Measurements from ENCODE around the gene ERVH48-1.
"Not testable (repeated sequence)": the region's sequence is repeated elsewhere in the genome, so short reads cannot be mapped to it uniquely, and the experiment has no call there.

ERVH48-1 gene

DNA sequence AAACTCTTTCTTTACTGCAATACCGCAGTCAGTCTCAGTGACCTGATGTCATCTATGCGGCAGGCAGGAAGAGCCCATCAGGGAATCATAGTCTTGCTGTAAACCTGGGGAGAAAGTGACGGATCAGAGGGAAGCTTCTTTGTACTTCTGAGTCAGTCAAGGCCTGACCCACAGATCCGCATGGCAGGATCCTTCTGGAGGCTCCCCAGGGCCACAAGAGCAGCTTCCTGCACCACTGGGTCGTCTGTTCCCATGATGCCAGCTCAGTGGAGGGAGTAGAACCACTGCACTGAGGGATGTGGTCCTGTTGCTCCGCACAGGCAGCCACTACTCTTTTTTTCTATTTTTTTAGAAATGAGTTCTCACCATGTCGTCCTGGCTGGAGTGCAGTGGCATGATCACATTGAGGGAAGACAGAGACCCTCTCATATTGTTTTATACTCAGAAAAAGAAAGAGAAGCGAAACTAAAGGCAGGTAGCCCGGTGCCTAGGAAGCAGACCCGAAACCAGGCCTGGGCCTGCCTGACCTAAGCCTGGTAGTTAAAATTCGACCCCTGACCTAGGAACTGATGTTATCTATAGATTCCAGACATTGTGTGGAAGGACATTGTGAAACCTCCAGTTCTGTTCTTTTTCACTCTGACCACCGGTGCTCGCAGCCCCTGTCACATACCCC lies 6.3 kb upstream of the ERVH48-1 start:
- H3K9ac ChIP-seq = peak overlapping the region; percentile 35; the same call in 1 of the 2 replicates
- no peaks in the 10 kb centered on the region for H3K9me3 ChIP-seq
- 0 out of 2 replicates have a peak overlapping the region, but pooled peaks have one; percentile 13 for H3K27ac ChIP-seq
- H3K4me3 ChIP-seq = no peak overlapping the region
- peaks cover 20% of the 10 kb centered on the region for H3K4me1 ChIP-seq
- no peaks in the 10 kb centered on the region for H4K20me1 ChIP-seq
- TF ChIP-seq Cebpa-rat (IDR thresholded peaks at IDR 0.05) = no peak
- peak overlapping the region; percentile 50 for H3K4me2 ChIP-seq
- H3K36me3 ChIP-seq = no peaks in the 10 kb centered on the region
- no peaks in the 10 kb centered on the region for H3K27me3 ChIP-seq

DNA sequence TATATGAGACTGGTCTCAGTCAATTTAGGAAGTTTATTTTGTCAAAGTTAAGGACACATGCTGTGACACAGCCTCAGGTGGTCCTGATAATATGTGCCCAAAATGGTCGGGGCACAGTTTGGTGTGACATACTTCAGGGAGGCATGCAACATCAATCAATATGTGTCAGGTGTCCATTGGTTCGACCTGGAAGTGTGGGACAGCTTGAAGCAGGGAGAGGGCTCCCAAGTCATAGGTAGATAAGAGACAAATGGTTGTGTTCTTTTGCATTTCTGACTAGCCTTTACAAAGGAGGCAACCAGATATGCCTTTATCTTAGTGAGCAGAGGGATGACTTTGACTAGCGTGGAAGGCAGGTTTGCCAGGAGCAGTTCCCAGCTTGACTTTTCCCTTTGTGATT lies 4.5 kb upstream of the ERVH48-1 start:
- H3K4me2 ChIP-seq = no peak overlapping the region
- H3K4me1 ChIP-seq = peaks cover 38% of the 10 kb centered on the region
- H3K9me3 ChIP-seq = no peaks in the 10 kb centered on the region
- H3K27me3 ChIP-seq = no peaks in the 10 kb centered on the region
- H3K36me3 ChIP-seq = no peaks in the 10 kb centered on the region
- no peak for TF ChIP-seq Cebpa-rat (IDR thresholded peaks at IDR 0.05)
- no peaks in the 10 kb centered on the region for H4K20me1 ChIP-seq
- H3K9ac ChIP-seq = no peak overlapping the region
- H3K27ac ChIP-seq = no peak overlapping the region
- no peak overlapping the region for H3K4me3 ChIP-seq

DNA sequence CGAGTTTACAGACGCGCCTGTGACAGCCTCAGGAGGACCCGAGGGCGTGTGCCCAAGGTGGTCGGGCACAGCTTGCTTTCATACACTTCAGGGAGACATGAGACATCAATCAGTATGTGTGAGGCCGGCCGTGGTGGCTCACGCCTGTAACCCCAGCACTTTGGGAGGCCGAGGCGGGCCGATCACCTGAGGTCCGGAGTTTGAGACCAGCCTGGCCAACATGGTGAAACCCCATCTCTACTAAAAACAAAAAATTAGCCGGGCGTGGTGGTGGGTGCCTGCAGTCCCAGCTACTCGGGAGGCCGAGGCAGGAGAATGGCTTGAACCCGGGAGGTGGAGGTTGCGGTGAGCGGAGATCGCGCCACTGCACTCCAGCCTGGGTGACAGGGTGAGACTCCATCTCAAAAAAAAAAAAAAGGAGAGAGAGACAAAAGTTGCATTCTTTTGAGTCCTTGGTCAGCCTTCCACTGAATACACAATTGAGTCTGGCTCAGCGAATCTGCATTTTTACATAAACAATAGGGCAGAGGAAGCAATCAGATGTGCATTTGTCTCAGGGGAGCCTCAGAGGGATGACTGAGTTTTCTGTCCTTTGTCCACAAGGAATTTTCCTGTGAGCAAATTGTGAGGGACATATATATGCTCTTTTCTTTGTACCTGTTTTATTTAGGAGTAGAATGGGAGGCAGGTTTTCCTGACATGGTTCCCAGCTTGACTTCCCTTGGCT lies 2.2 kb upstream of the ERVH48-1 start:
- H3K4me2 ChIP-seq, H4K20me1 ChIP-seq, H3K27me3 ChIP-seq, H3K9ac ChIP-seq, H3K27ac ChIP-seq, H3K36me3 ChIP-seq, H3K4me3 ChIP-seq, H3K9me3 ChIP-seq: not testable (repeated sequence)
- H3K4me1 ChIP-seq = peaks cover 58% of the 10 kb centered on the region

DNA sequence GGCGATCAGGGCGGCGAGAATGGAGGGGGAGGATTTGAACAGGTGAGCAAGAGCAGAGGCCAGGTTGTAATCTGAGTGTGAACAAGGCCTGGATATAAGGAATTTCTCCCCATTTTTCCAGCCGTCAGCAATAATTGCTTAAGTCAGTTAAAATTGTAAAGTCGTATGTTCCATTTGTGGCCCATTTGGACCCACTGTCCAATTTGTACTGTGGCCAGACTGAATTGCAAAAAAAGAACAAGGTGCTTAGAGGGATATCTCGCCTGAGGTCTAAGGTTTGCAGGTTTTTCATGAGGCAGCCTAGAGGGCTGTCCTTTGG lies 1.0 kb downstream of the ERVH48-1 start:
- Histone ChIP-seq H4K20me1 (no peaks in the 10 kb centered on the region), H3K27me3 (no peaks in the 10 kb centered on the region), H3K4me2 (peak overlapping the region; percentile 74), H3K4me1 (peaks cover 51% of the 10 kb centered on the region), H3K27ac (peak overlapping the region; percentile 87), H3K9me3 (no peaks in the 10 kb centered on the region), H3K4me3 (peak overlapping the region; percentile 53), H3K36me3 (peaks cover 29% of the 10 kb centered on the region), H3K9ac (peak overlapping the region; percentile 57)
- no peak for TF ChIP-seq Cebpa-rat (IDR thresholded peaks at IDR 0.05)

DNA sequence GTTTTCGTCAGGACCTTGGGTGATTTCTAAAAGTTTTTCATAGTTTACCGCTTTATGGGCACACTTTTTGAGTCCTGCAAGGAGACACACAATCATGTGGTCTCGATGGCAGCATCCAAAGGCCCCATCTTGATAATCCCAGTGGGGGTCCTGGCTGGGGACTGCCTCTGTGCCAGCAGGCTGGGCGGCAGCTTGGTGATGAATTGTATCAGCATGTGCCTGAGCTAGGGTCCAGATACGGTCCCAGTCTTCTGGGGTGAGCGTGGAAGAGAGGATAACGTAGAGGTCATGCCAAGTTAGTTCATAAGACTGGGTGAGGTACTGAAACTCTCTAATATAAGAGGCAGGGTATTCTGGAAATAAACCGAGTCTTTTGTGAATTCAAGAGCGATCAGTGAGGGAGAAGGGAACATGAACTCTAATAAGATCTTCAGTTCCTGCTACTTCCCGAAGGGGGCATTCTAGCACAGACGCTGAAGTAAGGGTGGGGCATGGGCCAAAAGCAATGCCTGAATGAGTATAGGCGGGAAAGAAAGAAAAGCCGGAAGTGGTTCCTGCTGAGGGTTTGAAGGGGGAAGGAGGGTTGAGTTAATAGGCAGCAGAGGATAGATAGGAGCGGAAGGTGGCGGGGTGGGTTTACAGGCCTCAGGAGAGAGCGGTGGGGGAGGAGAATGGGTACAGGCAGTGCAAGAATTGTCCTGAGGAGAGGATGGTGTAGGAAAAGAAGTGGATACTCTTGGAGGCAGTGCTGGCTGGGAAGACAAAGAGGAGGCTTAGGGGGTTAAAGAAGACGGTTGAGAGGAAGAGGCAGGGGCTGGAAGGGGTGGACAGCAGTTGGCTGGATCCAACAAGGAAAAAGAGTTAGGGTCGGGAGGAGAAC lies 1.6 kb downstream of the ERVH48-1 start:
- no peaks in the 10 kb centered on the region for H3K9me3 ChIP-seq
- H3K27me3 ChIP-seq = no peaks in the 10 kb centered on the region
- no peak for TF ChIP-seq Cebpa-rat (IDR thresholded peaks at IDR 0.05)
- no peaks in the 10 kb centered on the region for H4K20me1 ChIP-seq
- peaks cover 35% of the 10 kb centered on the region for H3K36me3 ChIP-seq
- peak overlapping the region; percentile 53 for H3K4me3 ChIP-seq
- peaks cover 51% of the 10 kb centered on the region for H3K4me1 ChIP-seq
- H3K9ac ChIP-seq = peak overlapping the region; percentile 74
- H3K27ac ChIP-seq = peak overlapping the region; percentile 87
- peak overlapping the region; percentile 74 for H3K4me2 ChIP-seq

DNA sequence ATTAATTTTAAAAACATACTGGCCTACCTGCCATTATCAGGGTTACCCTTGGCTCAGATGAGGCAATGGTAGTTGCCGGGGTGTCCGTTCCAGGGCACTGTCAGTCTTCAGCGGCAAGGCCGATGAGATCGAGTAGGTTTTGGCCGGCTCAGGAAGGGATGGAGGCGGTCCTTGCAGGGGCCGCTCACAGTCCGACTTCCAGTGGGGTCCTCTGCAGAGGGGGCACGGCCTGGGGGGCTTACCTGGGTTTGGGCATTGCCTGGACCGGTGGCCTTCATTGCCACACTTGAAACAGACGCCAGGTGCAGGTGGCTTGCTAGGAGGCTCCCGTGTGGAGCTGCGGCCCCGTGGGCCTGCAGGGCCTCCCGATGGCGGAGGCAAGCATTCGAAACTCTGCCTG lies 2.5 kb downstream of the ERVH48-1 start:
- H3K9ac ChIP-seq = peak overlapping the region; percentile 74
- peak overlapping the region; percentile 74 for H3K4me2 ChIP-seq

DNA sequence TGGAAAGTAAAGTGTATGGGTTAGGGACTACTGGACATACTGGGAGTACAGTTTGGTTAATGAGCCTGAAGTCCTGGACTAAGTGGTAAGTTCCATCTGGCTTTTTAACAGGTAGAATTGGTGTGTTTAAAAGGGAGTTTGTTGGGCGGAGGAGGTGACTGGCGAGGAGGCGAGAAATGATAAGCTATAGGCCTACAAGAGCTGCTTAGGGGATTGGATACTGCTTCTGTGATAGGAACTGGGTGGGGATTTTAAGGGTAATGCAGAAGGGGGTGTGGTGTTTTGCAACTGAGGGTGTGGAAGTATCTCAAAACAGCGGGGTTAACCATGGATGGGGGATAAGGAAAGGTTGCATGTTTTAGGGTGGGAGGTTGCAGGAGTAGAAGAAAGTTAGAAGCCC lies 3.5 kb downstream of the ERVH48-1 start:
- Histone ChIP-seq H3K27ac (no peak overlapping the region), H3K9me3 (no peaks in the 10 kb centered on the region), H3K4me1 (peaks cover 39% of the 10 kb centered on the region), H3K4me2 (no peak overlapping the region), H3K4me3 (no peak overlapping the region), H4K20me1 (no peaks in the 10 kb centered on the region), H3K9ac (peak overlapping the region; percentile 32; the same call in 1 of the 2 replicates), H3K36me3 (peaks cover 54% of the 10 kb centered on the region), H3K27me3 (no peaks in the 10 kb centered on the region)
- TF ChIP-seq Cebpa-rat (IDR thresholded peaks at IDR 0.05) = no peak

More for the DNA sequence above, 2.5 kb downstream of the ERVH48-1 start:
- Histone ChIP-seq H3K27me3 (no peaks in the 10 kb centered on the region), H3K36me3 (peaks cover 44% of the 10 kb centered on the region), H3K4me3 (peak overlapping the region; percentile 44; the same call in 1 of the 2 replicates), H3K4me1 (peaks cover 49% of the 10 kb centered on the region), H3K9me3 (no peaks in the 10 kb centered on the region), H3K27ac (peak overlapping the region; percentile 62), H4K20me1 (no peaks in the 10 kb centered on the region)
- no peak for TF ChIP-seq Cebpa-rat (IDR thresholded peaks at IDR 0.05)

DNA sequence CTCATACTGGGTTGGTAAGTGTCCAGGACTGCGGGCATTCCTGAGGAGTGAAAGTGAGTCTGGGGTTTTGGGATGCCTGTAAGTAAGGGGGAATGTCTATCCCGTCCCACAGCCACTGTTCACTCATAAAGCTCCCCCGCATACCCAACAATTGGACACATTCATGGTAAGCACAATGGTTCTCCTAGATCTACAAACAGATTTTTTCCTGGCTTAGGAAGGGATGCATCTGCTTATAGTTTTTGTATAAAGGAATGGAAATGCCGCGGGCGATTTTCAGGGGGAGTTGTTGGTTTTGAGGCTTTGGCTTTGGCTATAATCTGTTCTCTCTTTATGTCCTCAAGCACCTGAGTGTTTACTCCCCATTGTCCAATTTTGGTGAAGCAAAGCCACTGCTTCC lies 7.1 kb downstream of the ERVH48-1 start:
- no peak overlapping the region for H3K4me2 ChIP-seq

DNA sequence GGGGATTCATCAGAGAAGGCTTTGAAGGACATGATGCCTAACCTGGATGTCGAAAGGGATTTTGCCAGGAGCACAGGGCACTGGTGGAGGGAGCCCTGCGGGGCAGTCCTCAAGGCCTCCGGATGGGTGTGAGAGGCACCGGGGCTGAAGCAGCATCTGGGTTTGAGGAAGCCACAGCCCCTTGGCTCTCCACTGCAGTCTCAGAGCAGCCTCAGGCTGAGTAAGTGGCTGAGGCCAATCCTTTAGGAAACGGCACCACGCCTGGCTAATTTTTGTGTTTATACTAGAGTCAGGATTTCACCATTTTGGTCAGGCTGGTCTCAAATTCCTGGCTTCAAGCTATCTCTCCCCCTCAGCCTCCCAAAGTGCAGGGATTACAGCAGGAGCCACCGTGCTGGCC lies 12.0 kb downstream of the ERVH48-1 start:
- no peaks in the 10 kb centered on the region for H3K9me3 ChIP-seq
- no peak for TF ChIP-seq Cebpa-rat (IDR thresholded peaks at IDR 0.05)
- no peaks in the 10 kb centered on the region for H3K4me1 ChIP-seq
- no peak overlapping the region for H3K4me2 ChIP-seq
- no peak overlapping the region for H3K4me3 ChIP-seq
- H3K27ac ChIP-seq = no peak overlapping the region
- no peaks in the 10 kb centered on the region for H3K27me3 ChIP-seq
- H3K9ac ChIP-seq = no peak overlapping the region
- H3K36me3 ChIP-seq = peaks cover 85% of the 10 kb centered on the region
- H4K20me1 ChIP-seq = no peaks in the 10 kb centered on the region

More for the DNA sequence above, 7.1 kb downstream of the ERVH48-1 start:
- Histone ChIP-seq H3K27ac (no peak overlapping the region), H4K20me1 (no peaks in the 10 kb centered on the region), H3K9ac (no peak overlapping the region), H3K9me3 (no peaks in the 10 kb centered on the region), H3K4me3 (no peak overlapping the region), H3K36me3 (peaks cover 81% of the 10 kb centered on the region), H3K27me3 (no peaks in the 10 kb centered on the region), H3K4me1 (peaks cover 7% of the 10 kb centered on the region)
- no peak for TF ChIP-seq Cebpa-rat (IDR thresholded peaks at IDR 0.05)

DNA sequence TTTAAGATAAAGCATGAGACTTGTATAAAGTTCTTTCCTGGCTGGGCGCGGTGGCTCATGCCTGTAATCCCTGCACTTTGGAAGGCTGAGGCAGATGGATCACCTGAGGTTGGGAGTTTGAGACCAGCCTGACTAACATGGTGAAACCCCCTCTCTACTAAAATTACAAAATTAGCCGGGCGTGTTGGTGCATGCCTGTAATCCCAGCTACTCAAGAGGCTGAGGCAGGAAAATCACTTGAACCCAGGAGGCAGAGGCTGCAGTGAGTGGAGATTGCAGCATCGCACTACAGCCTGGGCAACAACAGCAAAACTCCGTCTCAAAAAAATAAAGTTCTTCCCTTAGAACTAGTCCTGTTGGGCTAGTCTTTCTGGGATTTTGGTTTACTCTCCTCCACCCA lies 13.5 kb downstream of the ERVH48-1 start:
- not testable (repeated sequence) for H4K20me1 ChIP-seq, H3K4me2 ChIP-seq, H3K4me1 ChIP-seq, H3K27me3 ChIP-seq, H3K27ac ChIP-seq, H3K9ac ChIP-seq, H3K4me3 ChIP-seq, H3K9me3 ChIP-seq
- H3K36me3 ChIP-seq = peaks cover 85% of the 10 kb centered on the region

DNA sequence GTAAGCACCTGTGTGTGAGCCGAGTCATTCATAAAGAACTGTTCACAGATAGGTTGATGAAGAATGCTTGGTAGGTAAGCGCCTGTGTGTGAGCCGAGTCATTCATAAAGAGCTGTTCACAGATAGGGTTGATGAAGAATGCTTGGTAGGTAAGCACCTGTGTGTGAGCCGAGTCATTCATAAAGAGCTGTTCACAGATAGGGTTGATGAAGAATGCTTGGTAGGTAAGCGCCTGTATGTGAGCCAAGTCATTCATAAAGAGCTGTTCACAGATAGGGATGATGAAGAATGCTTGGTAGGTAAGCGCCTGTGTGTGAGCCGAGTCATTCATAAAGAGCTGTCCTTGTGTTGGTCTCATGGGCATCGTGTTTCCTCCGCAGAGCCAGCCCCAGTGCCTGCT lies 16.9 kb downstream of the ERVH48-1 start:
- not testable (repeated sequence) for H3K27ac ChIP-seq, H3K9ac ChIP-seq, H3K27me3 ChIP-seq, H3K4me3 ChIP-seq, H3K4me2 ChIP-seq, H4K20me1 ChIP-seq, H3K4me1 ChIP-seq
- Histone ChIP-seq H3K9me3 (peaks cover 17% of the 10 kb centered on the region), H3K36me3 (peaks cover 94% of the 10 kb centered on the region)
